Gastrocnemius medialis (tissue), 4 donors: Measurements from ENCODE around the gene ANKRD29. TPM values are rescaled to one million over a fixed set of nuclear protein-coding genes. Genes with fewer than 3 reads are reported as not detected.
A peak's percentile ranks its signal among the peaks of the same experiment; 100 is the strongest.
"Not testable (repeated sequence)": the region's sequence is repeated elsewhere in the genome, so short reads cannot be mapped to it uniquely, and the experiment has no call there.

ENCODE experiments used
- ATAC-seq, 2 donors: fragments of 150-250 bp; one replicate each; pipeline ENCODE4 v1.9.1; 2016
- DNase-seq, 2 donors: peaks; one replicate each; pipeline ENCODE4 v3.0.0-alpha.2; 2019
- H3K27ac ChIP-seq, 4 donors: fragments of 200-600 bp; sonication (generic); 1 replicate in 1 of 4; 2 replicates in 3 of 4; pipeline ENCODE4 v1.5.1; 2016 to 2018; ENCODE audit warnings: mild to moderate bottlenecking in 2 of 4, moderate library complexity in 1 of 4
- H3K27me3 ChIP-seq, 3 donors: fragments of 200-600 bp; sonication (generic) in 2 of 3; 1 replicate in 1 of 3; 2 replicates in 2 of 3; pipeline versions ENCODE4 v1.5.1 to v1.6.0; 2016 to 2019; ENCODE audit warnings: mild to moderate bottlenecking in 1 of 3, moderate library complexity in 1 of 3
- H3K36me3 ChIP-seq, 2 donors: fragments of 200-600 bp; sonication (generic) in 1 of 2; one replicate each; pipeline ENCODE4 v1.5.1; 2017 to 2018
- H3K4me1 ChIP-seq, 2 donors: fragments of 200-600 bp; sonication (generic) in 1 of 2; one replicate each; pipeline ENCODE4 v1.5.1; 2016 to 2017; ENCODE audit warnings: mild to moderate bottlenecking in 2 of 2
- H3K4me3 ChIP-seq, 4 donors: fragments of 200-600 bp; sonication (generic) in 3 of 4; 1 replicate in 1 of 4; 2 replicates in 3 of 4; pipeline ENCODE4 v1.5.1; 2016 to 2019; ENCODE audit warnings: mild to moderate bottlenecking in 2 of 4
- H3K9me3 ChIP-seq, 3 donors: fragments of 200-600 bp; sonication (generic) in 2 of 3; 1 replicate in 1 of 3; 2 replicates in 2 of 3; pipeline ENCODE4 v1.5.1; 2016 to 2019
- CTCF ChIP-seq, 5 experiments: fragments of 450-650 bp in 3 of 5; fragments of 200-600 bp in 2 of 5; sonication (generic) in 2 of 5; IDR thresholded peaks in 4 of 5; conservative IDR thresholded peaks in 1 of 5; 1 replicate in 4 of 5; 2 replicates in 1 of 5; pipeline ENCODE4 v1.5.1; 2016 to 2019; ENCODE audit warnings: antibody characterized with exemption in 5 of 5, mild to moderate bottlenecking in 3 of 5, moderate library complexity in 3 of 5
- POLR2A ChIP-seq, 2 donors: fragments of 450-650 bp; IDR thresholded peaks; one replicate each; pipeline ENCODE4 v1.6.1; 2017; ENCODE audit warnings: antibody characterized with exemption in 2 of 2, mild to moderate bottlenecking in 2 of 2, moderate library complexity in 2 of 2
- in situ Hi-C, 4 donors: fragments of 200-750 bp; cut with MboI; loops; one replicate each; pipeline versions ENCODE4 v1.15.0 to v1.8.0; 2017; ENCODE audit warnings: low sequenced_read_pairs in 4 of 4
- intact Hi-C: fragments of 100-400 bp; cut with DNase I; formaldehyde crosslinking; loops from one replicate; pipeline ENCODE4 v1.15.1; 2023; ENCODE audit warnings: low total_unique reads
- total RNA-seq, 4 donors: library from RNA; depleted of rRNA; stranded (reverse); fragments of >200 nt; gene quantifications; one replicate each; pipeline versions ENCODE4 v1.1.0 to v1.2.3, GENCODE V29; 2016

Gene ANKRD29
- total RNA-seq, 4 donors from 2014 or later = 0.93 to 2.8 (median 1.6) TPM

GRCh38 chr18:23578891-23579653 is 83.6 kb downstream of the ANKRD29 start:
- H3K9me3 ChIP-seq = no peaks in the 10 kb centered on the region
- H3K4me1 ChIP-seq = peaks cover 19 to 25% of the 10 kb centered on the region in 2 donors
- H3K27me3 ChIP-seq = no peaks in the 10 kb centered on the region
- DNase-seq = no peak
- in situ Hi-C loops = loop anchor here in 1 of 4 donors (25.0 kb wide), 1 partner anchor 442 kb away; the partner anchor contains the start of gene CABLES1
- intact Hi-C loops = no loop called here
- H3K27ac ChIP-seq = no peak overlapping the region
- no peak overlapping the region for H3K4me3 ChIP-seq
- no peaks in the 10 kb centered on the region for H3K36me3 ChIP-seq
- peak in 1 of 2 donors; percentile 63 for ATAC-seq
- TF ChIP-seq POLR2A (IDR thresholded peaks at IDR 0.05) = no peak
- no peak for TF ChIP-seq CTCF (IDR thresholded peaks at IDR 0.05 in 4 of 5, conservative IDR thresholded peaks at IDR 0.05 in 1 of 5)

GRCh38 chr18:23578067-23578701 is 84.5 kb downstream of the ANKRD29 start:
- in situ Hi-C loops = loop anchor here in 1 of 4 donors (25.0 kb wide), 1 partner anchor 441 kb away; the partner anchor contains the start of gene CABLES1

GRCh38 chr18:23577521-23577920 is 85.2 kb downstream of the ANKRD29 start:
- DNase-seq, H3K36me3 ChIP-seq, H3K27ac ChIP-seq, H3K27me3 ChIP-seq, intact Hi-C loops, H3K9me3 ChIP-seq, ATAC-seq, H3K4me3 ChIP-seq: not testable (repeated sequence)
- H3K4me1 ChIP-seq = peaks cover 24 to 33% of the 10 kb centered on the region in 2 donors
- in situ Hi-C loops = loop anchor here in 1 of 4 donors (25.0 kb wide), 1 partner anchor 440 kb away; the partner anchor contains the start of gene CABLES1

More at GRCh38 chr18:23578067-23578701, 84.5 kb downstream of the ANKRD29 start:
- H3K9me3 ChIP-seq = no peaks in the 10 kb centered on the region
- no peaks in the 10 kb centered on the region for H3K36me3 ChIP-seq
- TF ChIP-seq POLR2A (IDR thresholded peaks at IDR 0.05) (no peak), CTCF (IDR thresholded peaks at IDR 0.05 in 4 of 5, conservative IDR thresholded peaks at IDR 0.05 in 1 of 5) (no peak)
- H3K4me1 ChIP-seq = peaks cover 19 to 26% of the 10 kb centered on the region in 2 donors
- no peak for DNase-seq
- no peaks in the 10 kb centered on the region for H3K27me3 ChIP-seq
- no peak overlapping the region for H3K4me3 ChIP-seq
- H3K27ac ChIP-seq = no peak overlapping the region
- ATAC-seq = no peak
- intact Hi-C loops = no loop called here

GRCh38 chr18:23575309-23575651 is 87.4 kb downstream of the ANKRD29 start:
- in situ Hi-C loops (loop anchor here in 1 of 4 donors (25.0 kb wide), 1 partner anchor 438 kb away; the partner anchor contains the start of gene CABLES1), intact Hi-C loops (no loop called here)
- TF ChIP-seq CTCF (IDR thresholded peaks at IDR 0.05 in 4 of 5, conservative IDR thresholded peaks at IDR 0.05 in 1 of 5) (no peak), POLR2A (IDR thresholded peaks at IDR 0.05) (no peak)
- Histone ChIP-seq H3K27ac (peak overlapping the region in 1 of 4 donors; percentile 58), H3K36me3 (peaks cover 0 to 5% of the 10 kb centered on the region in 2 donors), H3K9me3 (no peaks in the 10 kb centered on the region), H3K4me3 (no peak overlapping the region), H3K27me3 (no peaks in the 10 kb centered on the region), H3K4me1 (peaks cover 24 to 39% of the 10 kb centered on the region in 2 donors)
- no peak for DNase-seq
- ATAC-seq = no peak
